Keratinocyte (primary cell): Measurements from ENCODE around the gene DDX6. TPM values are rescaled to one million over a fixed set of nuclear protein-coding genes. Genes with fewer than 3 reads are reported as not detected.

ENCODE experiments used
- DNase-seq: peaks from one replicate; pipeline ENCODE4 v3.0.0-alpha.2; 2011; ENCODE audit warnings: low read depth, missing footprints, low spot score
- FAIRE-seq: peaks from 2 replicates; lab custom pipeline; 2011; peaks lifted over from hg19 to GRCh38; lab: Jason Lieb, UNC
- H2AFZ ChIP-seq: 2 replicates; pipeline ENCODE4 v1.6.0; 2012; ENCODE audit warnings: low read length, control low read depth, inconsistent platforms; ENCODE audit not compliant: control insufficient read depth
- H3K27ac ChIP-seq: 2 replicates; pipeline ENCODE4 v1.5.1; 2011; ENCODE audit warnings: low read length; ENCODE audit not compliant: control insufficient read depth, insufficient read depth
- H3K27me3 ChIP-seq: 3 replicates; pipeline ENCODE4 v1.6.0; 2011; ENCODE audit warnings: low read length; ENCODE audit not compliant: control insufficient read depth, insufficient read depth; ENCODE audit errors: extremely low read depth
- H3K36me3 ChIP-seq, 2 experiments: 2 replicates in 1 of 2; 3 replicates in 1 of 2; pipeline ENCODE4 v1.5.1; 2011; ENCODE audit warnings: low read length in 2 of 2, mild to moderate bottlenecking in 1 of 2; ENCODE audit not compliant: control insufficient read depth in 2 of 2, insufficient read depth in 2 of 2; ENCODE audit errors: extremely low read depth in 1 of 2
- H3K4me1 ChIP-seq: 3 replicates; pipeline ENCODE4 v1.5.1; 2011; ENCODE audit warnings: low read length; ENCODE audit not compliant: control insufficient read depth, insufficient read depth; ENCODE audit errors: extremely low read depth
- H3K4me2 ChIP-seq: 3 replicates; pipeline ENCODE4 v1.6.0; 2011; ENCODE audit warnings: low read depth, low read length; ENCODE audit not compliant: control insufficient read depth, insufficient read depth; ENCODE audit errors: extremely low read depth
- H3K4me3 ChIP-seq, 3 experiments: fragments of 200-600 bp in 1 of 3; sonication (generic) in 1 of 3; 2 replicates in 2 of 3; 3 replicates in 1 of 3; pipeline ENCODE4 v1.5.1; 2011 to 2016; ENCODE audit warnings: low read length in 3 of 3, mild to moderate bottlenecking in 3 of 3, control low read depth in 2 of 3, inconsistent platforms in 1 of 3, low read depth in 1 of 3, mixed read lengths in 1 of 3, mixed run types in 1 of 3, moderate library complexity in 1 of 3; ENCODE audit not compliant: control insufficient read depth in 2 of 3, insufficient read depth in 2 of 3; ENCODE audit errors: extremely low read depth in 1 of 3
- H3K79me2 ChIP-seq: 2 replicates; pipeline ENCODE4 v1.6.0; 2012; ENCODE audit warnings: low read length; ENCODE audit not compliant: control insufficient read depth, insufficient read depth
- H3K9ac ChIP-seq: 3 replicates; pipeline ENCODE4 v1.6.0; 2011; ENCODE audit warnings: low read length; ENCODE audit not compliant: control insufficient read depth, insufficient read depth; ENCODE audit errors: extremely low read depth
- H3K9me1 ChIP-seq: 3 replicates; pipeline ENCODE4 v1.6.0; 2011; ENCODE audit warnings: low read length; ENCODE audit not compliant: control insufficient read depth, insufficient read depth; ENCODE audit errors: extremely low read depth
- H3K9me3 ChIP-seq: 2 replicates; pipeline ENCODE4 v1.5.1; 2012; ENCODE audit warnings: low read depth, low read length; ENCODE audit not compliant: control insufficient read depth
- H4K20me1 ChIP-seq: 3 replicates; pipeline ENCODE4 v1.6.0; 2011; ENCODE audit warnings: low read length; ENCODE audit not compliant: control insufficient read depth, insufficient read depth; ENCODE audit errors: extremely low read depth
- CTCF ChIP-seq, 3 experiments: IDR thresholded peaks in 1 of 3; conservative IDR thresholded peaks in 1 of 3; optimal IDR thresholded peaks in 1 of 3; 2 replicates in 2 of 3; 3 replicates in 1 of 3; pipeline versions ENCODE3 to v1.5.1; 2011; ENCODE audit warnings: low read length in 3 of 3, mild to moderate bottlenecking in 3 of 3, moderate library complexity in 2 of 3, control low read depth in 1 of 3, inconsistent platforms in 1 of 3; ENCODE audit not compliant: insufficient read depth in 2 of 3; ENCODE audit errors: extremely low read depth in 1 of 3
- EZH2 ChIP-seq: IDR thresholded peaks from one replicate; pipeline ENCODE4 v1.6.1; 2012; ENCODE audit warnings: inconsistent platforms, mild to moderate bottlenecking, low read length, moderate library complexity
- dilution Hi-C: fragments of 300-500 bp; cut with MboI; formaldehyde crosslinking; loops from one replicate; pipeline ENCODE4 v1.7.0; 2020; ENCODE audit warnings: low sequenced_read_pairs; ENCODE audit not compliant: extremely low pct_ligation_motif_present
- polyA plus RNA-seq, 5 experiments: library from polyadenylated mRNA; depleted of rRNA in 3 of 5; stranded (reverse) in 3 of 5; stranded (forward) in 1 of 5; unstranded in 1 of 5; fragments of >200 nt; gene quantifications; 1 replicate in 1 of 5; 2 replicates in 3 of 5; 3 replicates in 1 of 5; pipeline versions ENCODE4 v1.2.1 to v1.2.3, GENCODE V29; 2011 to 2012; ENCODE audit warnings: missing spikeins in 2 of 5, low read depth in 1 of 5, low replicate concordance in 1 of 5

Gene DDX6
- polyA plus RNA-seq, 1 donor (not counting 4 experiments of a cell fraction or from before 2014, with no cell fraction given), result 58.0 TPM

- Histone ChIP-seq H3K79me2 (no peaks in the 10 kb centered on the region), H3K36me3 (peaks cover 15 to 17% of the 10 kb centered on the region in 2 experiments), H3K27ac (no peak overlapping the region), H2AFZ (no peak overlapping the region), H3K4me3 (no peak overlapping the region), H3K4me2 (no peak overlapping the region), H3K27me3 (no peaks in the 10 kb centered on the region), H3K9ac (no peak overlapping the region), H3K9me1 (no peaks in the 10 kb centered on the region), H3K9me3 (no peaks in the 10 kb centered on the region), H4K20me1 (no peaks in the 10 kb centered on the region), H3K4me1 (no peaks in the 10 kb centered on the region)
- no peak for TF ChIP-seq EZH2
- no peak for TF ChIP-seq CTCF (optimal IDR thresholded peaks at IDR 0.05 in 1 of 3, IDR thresholded peaks at IDR 0.05 in 1 of 3, conservative IDR thresholded peaks at IDR 0.05 in 1 of 3; ENCODE audit: extremely low read depth in 1 of 3, insufficient read depth in 2 of 3, low read length in 3 of 3)
- DNase-seq (no peak), FAIRE-seq (no peak)
- dilution Hi-C loops, result no loop called here
These were observed 41.5 kb downstream of the DDX6 start for GRCh38 chr11:118749429-118749828.

GRCh38 chr11:118748056-118748455 lies 42.9 kb downstream of the DDX6 start:
- H4K20me1 ChIP-seq, result no peaks in the 10 kb centered on the region
- H3K36me3 ChIP-seq, result peaks cover 8 to 11% of the 10 kb centered on the region in 2 experiments
- no peak overlapping the region for H3K4me3 ChIP-seq
- TF ChIP-seq CTCF (optimal IDR thresholded peaks at IDR 0.05 in 1 of 3, IDR thresholded peaks at IDR 0.05 in 1 of 3, conservative IDR thresholded peaks at IDR 0.05 in 1 of 3; ENCODE audit: extremely low read depth in 1 of 3, insufficient read depth in 2 of 3, low read length in 3 of 3) (no peak), EZH2 (no peak)
- no peak overlapping the region for H2AFZ ChIP-seq
- dilution Hi-C loops, result no loop called here
- no peak for DNase-seq
- no peak overlapping the region for H3K9ac ChIP-seq
- no peaks in the 10 kb centered on the region for H3K9me1 ChIP-seq
- H3K27ac ChIP-seq, result no peak overlapping the region
- no peaks in the 10 kb centered on the region for H3K4me1 ChIP-seq
- no peaks in the 10 kb centered on the region for H3K79me2 ChIP-seq
- no peak for FAIRE-seq
- no peak overlapping the region for H3K4me2 ChIP-seq
- H3K27me3 ChIP-seq, result no peaks in the 10 kb centered on the region
- H3K9me3 ChIP-seq, result no peaks in the 10 kb centered on the region
